ENCODE data around the gene IDI2. TPM values are rescaled to one million over a fixed set of nuclear protein-coding genes. Genes with fewer than 3 reads are reported as not detected.
A peak's percentile ranks its signal among the peaks of the same experiment; 100 is the strongest.

Gene IDI2
- polyA plus RNA-seq, 2 of the 4 experiments (the other 2 are of a cell fraction) = not detected

GRCh38 chr10:983401-983800, 42.3 kb downstream of the IDI2 start (continued):
- TF ChIP-seq BCL3 (IDR thresholded peaks at IDR 0.05) = no peak

- ChIA-PET CTCF (interaction anchor here (0.8 kb wide), 1 partner anchor 192 kb away, joined by 4 read pairs; no protein-coding TSS in a partner anchor), POLR2A (no interaction called here)
- ATAC-seq = no peak
- Histone ChIP-seq H3K4me2 (no peak overlapping the region), H3K4me3 (no peak overlapping the region), H3K4me1 (no peaks in the 10 kb centered on the region), H3K27ac (no peak overlapping the region), H3K9me3 (peaks cover 40% of the 10 kb centered on the region)
- 88% methylated on average over 5 of the region's 5 CpGs for WGBS (ENCODE audit: missing lambda C conversion rate)
- no peak for FAIRE-seq
- TF ChIP-seq ZFP36 (IDR thresholded peaks at IDR 0.05; ENCODE audit: borderline replicate concordance, partially characterized antibody) = peak; percentile 95
- no peak for TF ChIP-seq JUNB (IDR thresholded peaks at IDR 0.05)
- TF ChIP-seq EP300 (IDR thresholded peaks at IDR 0.05) = no peak
- TF ChIP-seq TP53 (CRISPR knock-in tag; IDR thresholded peaks at IDR 0.05) = no peak
- no peak for DNase-seq (ENCODE audit: low read depth in 1 of 2, low spot score in 1 of 2)
Observed at GRCh38 chr10:980468-981093, 45.1 kb downstream of the IDI2 start.

GRCh38 chr10:978826-979421, 46.7 kb downstream of the IDI2 start:
- Histone ChIP-seq H3K4me3 (no peak overlapping the region), H3K27ac (no peak overlapping the region), H3K4me2 (no peak overlapping the region), H3K9me3 (peaks cover 40% of the 10 kb centered on the region), H3K4me1 (peaks cover 4% of the 10 kb centered on the region; the same call in 1 of the 3 replicates)
- ATAC-seq (no peak), FAIRE-seq (no peak), DNase-seq (ENCODE audit: low read depth in 1 of 2, low spot score in 1 of 2) (no peak)
- WGBS (ENCODE audit: missing lambda C conversion rate) = 37% methylated on average over 2 of the region's 2 CpGs
- TF ChIP-seq GATA3 (IDR thresholded peaks at IDR 0.05; ENCODE audit: borderline replicate concordance) (no peak), ATOH8 (CRISPR knock-in tag; IDR thresholded peaks at IDR 0.05; ENCODE audit: low read depth) (no peak), ZC3H11A (IDR thresholded peaks at IDR 0.05) (no peak), CHD4 (IDR thresholded peaks at IDR 0.05; ENCODE audit: borderline replicate concordance) (no peak), JUN (IDR thresholded peaks at IDR 0.05) (no peak), RARB (CRISPR knock-in tag; IDR thresholded peaks at IDR 0.05) (no peak), CTCF (IDR thresholded peaks at IDR 0.05) (no peak), POLR2A (IDR thresholded peaks at IDR 0.05; ENCODE audit: low read length) (no peak), HDAC2 (IDR thresholded peaks at IDR 0.05) (no peak), TFCP2L1 (CRISPR knock-in tag; IDR thresholded peaks at IDR 0.05) (no peak), ESRRA (IDR thresholded peaks at IDR 0.05; ENCODE audit: borderline replicate concordance, low read length) (no peak), HOXB13 (CRISPR knock-in tag; IDR thresholded peaks at IDR 0.05; ENCODE audit: low read depth) (no peak), EHMT2 (IDR thresholded peaks at IDR 0.05; ENCODE audit: low read depth) (no peak), USF2 (IDR thresholded peaks at IDR 0.05) (no peak), ELK1 (IDR thresholded peaks at IDR 0.05; ENCODE audit: low read depth, low read length) (no peak), FOSB (CRISPR knock-in tag; IDR thresholded peaks at IDR 0.05) (no peak), MAFK (IDR thresholded peaks at IDR 0.05; ENCODE audit: partially characterized antibody) (no peak)
- ChIA-PET POLR2A (interaction anchor here (1.1 kb wide), 1 partner anchor 9 kb away, joined by 3 read pairs; the partner anchor contains the start of gene GTPBP4), CTCF (interaction anchor here (1.1 kb wide), 1 partner anchor 25 kb away, joined by 3 read pairs; no protein-coding TSS in a partner anchor)

All from A549 (cell line).